Stimulated activated CD4-positive, alpha-beta T cell treated with anti-CD3 and anti-CD28 coated beads, Interleukin-15, amount 100 ng/mL, for 1 hour (primary cell): ENCODE results near the gene RBM6.

ENCODE experiments used
- DNase-seq, 2 donors: peaks; one replicate each; pipeline ENCODE4 v3.0.0-alpha.2; 2020; ENCODE audit warnings: low read depth in 1 of 2, low spot score in 1 of 2

The RBM6 gene

DNA sequence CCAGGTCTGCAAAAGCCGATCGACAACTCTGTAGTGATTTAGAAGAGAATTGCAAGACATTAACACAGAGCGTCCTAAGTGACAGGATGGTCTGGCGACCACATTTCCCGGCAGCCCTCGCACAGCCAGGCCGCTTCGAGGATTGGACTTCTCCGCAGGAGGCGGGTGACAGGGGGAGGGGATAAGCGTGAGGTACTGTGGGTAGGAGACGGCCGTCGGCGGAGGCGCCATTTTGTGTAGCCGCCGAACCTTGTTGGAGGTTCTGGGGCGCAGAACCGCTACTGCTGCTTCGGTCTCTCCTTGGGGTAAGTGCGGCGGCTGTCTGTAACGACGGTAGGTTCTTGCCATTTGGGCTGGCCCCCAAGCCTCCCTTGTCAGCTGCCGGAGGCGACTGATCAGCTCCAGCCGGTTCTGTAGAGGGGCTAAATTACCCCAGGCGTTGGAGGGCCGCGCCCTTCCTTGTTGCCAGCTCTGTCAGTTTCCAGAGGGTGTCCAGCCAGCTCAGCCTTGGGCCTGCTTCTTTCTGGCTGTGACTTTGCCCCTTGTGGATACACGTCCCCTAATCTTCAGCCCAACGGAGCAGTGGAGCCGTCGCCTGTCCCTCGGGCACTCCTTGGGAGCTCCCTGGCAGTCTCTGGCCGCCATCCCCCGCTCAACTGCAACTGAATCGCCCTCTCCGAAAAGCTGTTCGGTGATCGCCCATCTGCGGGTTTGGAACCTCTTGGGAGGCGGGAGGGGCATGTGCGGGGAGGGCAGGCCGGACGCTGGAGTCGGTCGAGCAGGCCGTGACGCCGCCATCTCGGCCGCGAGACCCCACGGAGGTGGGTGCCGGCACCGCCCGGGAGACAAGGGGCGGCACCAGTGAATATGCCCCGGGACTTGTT lies 149.0 kb downstream of the RBM6 start, which contains the start of gene RBM5:
TSS of gene RBM5 (plus strand) at position 195 of the 884 bp plus-strand sequence. CDS start 1,516 bp downstream, outside the sequence.
- peak; percentile 75 to 80 for DNase-seq

DNA sequence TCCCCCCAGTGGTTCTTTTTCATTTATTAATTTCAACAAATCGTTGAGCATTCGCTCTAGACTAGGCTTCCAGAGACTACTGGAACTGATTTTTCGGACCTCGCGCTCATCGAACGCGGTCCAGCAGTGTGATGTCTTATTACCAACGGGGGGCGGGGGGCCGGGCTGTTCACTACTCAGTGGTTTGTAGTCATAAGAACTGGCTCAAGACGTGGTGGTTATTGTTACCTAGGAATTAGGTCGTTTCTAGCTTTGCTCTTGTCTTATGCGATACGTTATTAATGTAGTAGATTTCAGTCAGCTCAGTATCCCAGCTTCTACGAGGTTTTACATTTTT lies 149.6 kb downstream of the RBM6 start:
- DNase-seq: no peak

DNA sequence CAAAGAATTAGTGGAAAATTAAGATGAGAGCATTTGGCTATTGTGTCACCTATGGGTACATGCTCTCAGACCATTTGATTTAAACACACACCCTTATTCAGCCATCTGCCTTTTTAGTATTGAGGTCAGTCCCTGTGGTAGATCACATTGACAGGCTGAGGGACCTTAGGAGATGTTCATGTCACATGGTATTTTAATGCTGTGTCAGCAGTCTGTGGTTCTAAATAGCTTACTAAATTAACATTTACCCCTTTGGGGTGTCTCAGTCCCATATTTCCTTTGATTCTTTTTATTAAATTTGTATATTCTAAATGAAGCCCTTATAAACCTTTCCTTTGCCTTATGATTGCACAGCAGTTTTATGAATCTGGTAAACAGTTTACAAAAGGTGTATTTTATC lies 151.0 kb downstream of the RBM6 start:
- no peak for DNase-seq

DNA sequence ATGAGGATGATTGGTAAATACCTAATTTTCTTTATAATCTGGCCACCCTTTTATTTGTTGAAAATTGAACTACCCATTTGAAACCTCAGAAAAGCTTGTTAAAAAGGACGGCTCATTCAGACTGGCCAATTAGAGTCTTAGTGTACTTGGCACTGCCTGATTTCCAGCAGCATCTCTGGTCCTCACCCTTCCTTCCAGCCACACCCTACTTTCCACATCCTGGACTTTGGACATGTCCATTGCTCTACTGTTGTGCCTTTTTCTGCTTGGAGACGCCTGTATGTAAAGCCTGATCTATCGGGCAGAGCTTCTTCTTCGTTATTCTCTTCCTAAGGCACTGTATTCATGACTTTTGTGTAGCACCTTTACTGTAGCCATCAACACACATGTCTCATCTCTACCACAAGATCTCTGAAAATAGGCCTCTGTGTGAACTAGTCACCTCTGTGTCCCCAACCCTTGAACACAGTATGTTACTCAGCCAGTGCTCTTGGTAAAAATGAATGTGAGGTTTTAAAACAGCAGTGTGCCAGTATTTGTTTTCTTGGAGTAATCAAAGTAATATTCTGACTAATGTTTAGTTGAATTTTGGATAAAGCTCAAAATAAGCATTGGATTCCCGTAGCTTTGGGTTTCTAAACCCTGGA lies 155.5 kb downstream of the RBM6 start:
- no peak for DNase-seq

DNA sequence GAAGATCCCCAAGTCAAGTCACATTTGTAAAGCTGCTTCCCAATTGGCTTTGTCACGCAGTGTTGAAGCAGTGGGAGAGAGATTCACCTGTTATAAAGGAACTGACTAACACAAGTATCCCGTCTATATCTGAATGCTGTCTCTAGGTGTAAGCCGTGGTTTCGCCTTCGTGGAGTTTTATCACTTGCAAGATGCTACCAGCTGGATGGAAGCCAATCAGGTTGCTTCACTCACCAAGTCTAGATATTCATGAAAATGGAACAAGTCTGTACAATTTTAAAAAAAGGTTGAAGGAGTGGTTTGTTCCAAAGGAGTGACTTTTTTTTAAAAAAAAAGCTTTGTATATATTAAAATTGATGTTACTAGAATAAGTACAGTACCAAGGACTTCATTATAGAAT lies 160.4 kb downstream of the RBM6 start:
- no peak for DNase-seq

DNA sequence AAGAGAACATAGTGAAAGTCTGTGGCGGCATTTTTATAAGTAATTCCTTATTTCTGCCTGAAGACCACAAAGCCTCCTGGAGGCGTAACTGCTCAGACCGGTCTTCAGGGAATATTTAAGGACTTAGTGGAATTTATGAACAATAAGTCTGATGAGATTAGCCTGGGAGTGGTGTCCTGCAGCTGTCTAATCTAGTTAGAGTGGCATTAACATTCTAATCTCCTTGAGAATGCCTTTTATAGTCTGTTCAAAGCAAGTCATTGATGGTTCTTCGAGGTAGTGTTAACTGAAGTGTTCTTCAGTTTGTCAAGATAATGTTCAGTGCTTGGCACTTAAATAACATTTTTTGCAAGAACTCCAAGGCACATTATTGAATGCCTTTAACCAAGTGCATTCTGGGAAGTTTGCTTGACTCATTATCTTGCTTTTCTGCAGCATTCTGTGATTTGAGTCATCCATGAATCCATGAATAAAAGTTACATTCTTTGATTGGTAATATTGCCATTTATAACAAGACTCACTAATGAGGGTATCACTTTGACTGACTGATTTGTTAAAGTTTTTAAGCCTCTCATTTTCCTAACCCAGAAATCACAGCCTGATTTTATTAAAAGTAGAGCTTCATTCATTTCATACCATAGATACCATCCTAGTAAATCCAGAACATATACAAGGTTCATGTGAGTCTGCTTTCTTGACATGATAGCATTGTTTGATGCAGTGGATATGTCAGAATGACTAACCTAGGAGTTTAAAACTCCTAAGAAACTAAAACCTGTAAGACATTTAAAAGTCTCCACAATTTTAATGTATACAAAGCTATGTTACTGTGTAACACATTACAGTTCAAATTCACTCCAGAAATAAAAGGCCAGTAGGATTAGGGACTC lies 161.3 kb downstream of the RBM6 start:
- no peak for DNase-seq

DNA sequence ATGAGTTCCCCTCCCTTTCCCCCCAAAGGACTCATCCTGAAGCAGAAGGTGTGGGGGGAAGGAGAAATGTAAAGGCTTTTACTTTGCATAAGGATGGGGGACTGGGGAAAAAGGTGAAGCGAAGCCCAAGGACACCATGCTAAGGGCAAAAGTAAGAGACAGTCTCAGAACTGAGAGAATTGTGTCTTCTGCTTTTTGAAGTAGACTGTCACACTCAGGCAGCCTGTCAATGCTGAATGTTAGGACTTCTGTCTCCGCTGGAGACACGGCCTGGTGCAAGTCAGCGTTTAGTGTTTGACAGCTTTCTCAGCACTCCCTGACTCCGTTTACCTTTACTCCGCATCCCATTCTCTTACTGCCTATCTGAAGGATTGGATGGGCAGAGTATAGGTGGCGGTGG lies 162.6 kb downstream of the RBM6 start:
- no peak for DNase-seq

DNA sequence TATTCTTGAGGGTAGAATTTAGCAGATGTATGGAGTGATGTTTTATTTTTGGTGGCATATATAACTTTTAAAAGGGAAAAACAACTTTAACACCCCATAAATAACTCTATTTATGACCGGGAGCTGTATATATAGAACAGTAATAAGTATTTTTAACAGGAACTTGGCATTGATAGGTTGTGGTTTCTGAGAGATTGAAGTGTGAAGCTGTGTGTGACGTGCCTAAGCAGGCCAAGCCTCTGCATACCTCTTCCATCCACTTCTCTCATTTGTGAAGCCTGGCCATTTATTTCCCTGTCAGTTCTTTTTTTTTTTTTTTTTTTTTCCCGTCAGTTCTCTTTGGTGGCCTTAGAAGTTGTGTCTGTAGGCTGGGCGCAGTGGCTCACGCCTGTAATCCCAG lies 171.8 kb downstream of the RBM6 start:
- DNase-seq: no peak

DNA sequence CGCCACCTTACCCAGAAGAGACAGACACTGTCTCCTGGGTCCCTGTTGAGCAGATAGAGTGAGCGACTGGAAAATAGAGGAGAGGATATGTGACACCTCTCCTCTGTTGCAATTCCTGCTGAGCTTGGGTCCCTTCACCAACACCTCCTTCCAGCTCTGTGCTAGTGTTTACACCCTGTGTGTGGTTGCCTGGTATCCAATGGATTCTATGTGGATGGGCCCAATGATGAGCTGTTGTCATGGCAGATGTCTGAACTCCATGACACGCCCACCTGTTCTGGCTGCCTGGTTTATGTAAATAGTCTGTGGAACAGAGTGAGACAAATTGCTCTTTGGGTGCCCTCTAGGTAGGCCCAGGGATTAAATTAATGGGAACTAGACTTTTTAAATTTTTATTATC lies 172.5 kb downstream of the RBM6 start:
- DNase-seq: no peak

DNA sequence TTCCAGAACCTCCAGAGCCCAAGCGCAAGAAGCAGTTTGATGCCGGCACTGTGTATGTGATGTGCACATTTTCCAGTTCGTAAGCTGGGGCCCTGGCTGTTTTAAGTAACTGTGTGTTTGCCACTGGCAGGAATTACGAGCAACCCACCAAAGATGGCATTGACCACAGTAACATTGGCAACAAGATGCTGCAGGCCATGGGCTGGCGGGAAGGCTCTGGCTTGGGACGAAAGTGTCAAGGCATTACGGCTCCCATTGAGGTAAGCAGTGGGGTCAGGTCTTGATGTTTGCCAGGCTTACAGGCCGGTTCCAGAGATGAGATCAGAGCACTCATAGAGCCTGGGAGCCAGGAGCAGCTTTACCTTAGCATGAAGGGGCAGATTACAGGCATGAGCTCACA lies 177.2 kb downstream of the RBM6 start:
- no peak for DNase-seq

DNA sequence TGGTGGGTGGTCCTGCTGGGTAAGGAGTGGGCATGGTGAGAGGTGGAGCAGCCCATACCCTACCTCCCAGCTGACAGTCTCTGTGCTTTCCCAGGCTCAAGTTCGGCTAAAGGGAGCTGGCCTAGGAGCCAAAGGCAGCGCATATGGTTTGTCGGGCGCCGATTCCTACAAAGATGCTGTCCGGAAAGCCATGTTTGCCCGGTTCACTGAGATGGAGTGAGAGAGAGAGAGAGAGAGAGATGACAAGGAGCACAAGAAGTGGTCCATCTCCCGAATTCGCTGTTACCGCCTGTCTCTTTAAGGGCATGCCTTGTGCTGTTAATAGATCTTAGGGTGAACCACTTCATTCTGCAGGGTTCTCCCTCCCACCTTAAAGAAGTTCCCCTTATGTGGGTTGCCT lies 178.3 kb downstream of the RBM6 start:
- no peak for DNase-seq

DNA sequence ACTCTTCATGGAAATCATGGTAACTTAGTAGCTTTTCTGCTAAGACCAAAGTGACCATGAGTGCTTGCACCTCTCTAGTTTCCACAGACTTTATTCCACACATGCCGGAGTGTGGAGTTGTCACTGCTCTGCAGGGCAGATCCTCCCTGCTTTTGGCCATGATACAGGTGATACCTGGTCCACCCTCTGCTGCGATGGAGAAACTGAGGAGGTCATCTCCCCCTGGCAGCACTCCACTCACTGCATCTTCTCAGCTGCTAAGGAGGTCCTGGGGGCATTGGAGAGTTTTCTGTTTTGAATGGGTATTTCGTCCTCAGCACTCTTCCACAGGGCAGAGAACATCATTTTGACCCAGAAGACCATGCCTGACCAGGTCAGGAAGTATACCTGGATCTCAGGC lies 179.8 kb downstream of the RBM6 start:
- no peak for DNase-seq

DNA sequence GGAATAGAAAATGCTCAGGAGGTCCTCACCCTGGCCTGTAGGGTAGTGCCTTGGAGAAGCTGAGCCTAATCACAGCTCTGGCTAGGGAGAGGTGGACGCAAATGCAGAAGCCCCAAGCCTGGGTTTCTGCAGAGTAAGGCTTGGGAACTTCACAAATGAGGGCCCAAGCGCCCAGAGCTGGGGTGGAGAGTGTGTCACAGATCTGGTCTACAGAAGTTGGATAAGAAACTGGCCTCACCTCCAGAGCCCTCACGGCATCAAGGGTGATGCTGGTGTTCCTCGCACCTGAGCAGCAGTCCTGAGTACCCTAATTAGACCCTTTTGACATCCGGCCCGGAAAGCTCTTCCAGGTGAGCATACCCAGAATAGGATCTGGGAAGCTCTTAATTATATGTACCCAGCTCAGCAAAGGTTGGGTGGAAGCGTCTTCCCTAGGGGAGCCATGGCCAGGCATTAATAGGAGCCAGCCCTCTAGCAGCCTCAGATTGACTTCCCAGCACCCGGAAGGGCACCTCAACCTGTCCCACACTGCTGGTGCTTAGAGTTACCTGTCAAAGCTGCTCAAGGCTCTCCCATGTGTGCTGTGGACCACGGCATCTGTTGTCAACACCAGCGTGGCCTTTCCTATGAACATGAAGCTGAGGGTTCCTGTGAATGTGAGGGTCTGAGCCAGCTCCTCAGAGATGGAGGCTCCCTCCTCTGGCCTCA lies 180.6 kb downstream of the RBM6 start:
- no peak for DNase-seq

DNA sequence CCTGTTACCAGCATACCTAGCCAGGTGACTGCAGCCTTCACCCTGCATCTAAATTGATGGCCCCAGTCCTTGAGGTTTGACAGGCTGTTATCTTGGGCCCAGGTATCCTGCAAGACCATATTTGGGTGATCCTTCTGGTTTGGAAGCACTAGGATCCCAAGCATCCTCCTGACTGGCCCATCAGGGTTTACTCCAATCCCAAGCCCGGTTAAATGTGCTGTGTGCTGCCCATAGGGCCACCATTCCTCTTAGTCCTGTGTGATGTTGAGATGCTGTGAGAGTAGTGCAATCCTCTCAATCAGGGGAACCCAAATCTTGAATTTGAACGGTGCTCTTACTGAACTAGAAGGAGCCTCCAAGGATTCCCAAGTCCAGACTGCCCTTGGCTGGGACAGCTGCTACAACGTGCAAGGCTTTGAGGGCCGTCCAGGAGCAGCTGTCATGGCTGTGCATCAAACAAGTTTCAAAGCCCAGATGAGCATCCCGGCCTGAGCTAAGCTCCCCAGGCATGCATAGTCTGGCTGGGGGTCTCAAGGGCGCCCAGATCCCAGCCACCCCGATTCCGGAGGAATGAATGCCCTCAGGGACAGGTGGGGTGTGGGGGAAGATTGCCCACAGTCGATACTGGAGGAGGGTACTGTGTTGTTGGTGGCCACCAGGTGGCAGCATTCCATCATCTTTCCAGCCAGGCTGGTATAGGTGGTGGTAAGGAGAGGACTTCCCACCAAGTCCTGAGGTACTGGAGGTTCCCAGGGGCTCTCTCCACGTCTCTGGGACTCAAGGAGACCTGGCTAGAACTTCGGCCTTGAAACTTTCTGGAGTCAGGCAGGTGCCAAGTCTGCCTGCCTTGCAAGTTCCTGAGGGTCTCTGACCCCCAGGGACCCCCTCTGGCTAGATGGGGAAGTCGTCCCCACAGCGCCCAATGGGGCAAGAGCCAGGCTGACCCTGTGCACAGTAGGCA lies 181.4 kb downstream of the RBM6 start:
- peak; percentile 45 to 47 for DNase-seq

DNA sequence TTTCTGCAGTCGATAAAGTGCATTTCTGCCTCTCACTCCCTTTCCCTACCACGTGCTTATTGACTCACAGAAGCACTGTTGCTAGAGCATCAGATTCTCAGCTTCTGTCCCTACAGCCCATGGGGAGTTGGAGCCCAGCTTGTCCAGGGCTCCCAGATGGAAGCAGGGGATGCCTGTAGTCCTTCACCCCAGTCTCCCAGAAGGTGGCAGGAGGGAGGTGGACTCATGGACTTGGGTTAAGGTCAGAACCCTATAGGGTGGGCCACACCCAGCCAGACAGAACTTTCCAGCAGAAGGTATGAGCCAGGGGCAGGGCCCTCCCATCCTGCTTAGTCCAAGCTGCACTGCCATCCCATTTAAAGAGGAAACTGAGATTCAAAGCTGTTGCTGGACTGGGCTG lies 182.1 kb downstream of the RBM6 start:
- DNase-seq: no peak

DNA sequence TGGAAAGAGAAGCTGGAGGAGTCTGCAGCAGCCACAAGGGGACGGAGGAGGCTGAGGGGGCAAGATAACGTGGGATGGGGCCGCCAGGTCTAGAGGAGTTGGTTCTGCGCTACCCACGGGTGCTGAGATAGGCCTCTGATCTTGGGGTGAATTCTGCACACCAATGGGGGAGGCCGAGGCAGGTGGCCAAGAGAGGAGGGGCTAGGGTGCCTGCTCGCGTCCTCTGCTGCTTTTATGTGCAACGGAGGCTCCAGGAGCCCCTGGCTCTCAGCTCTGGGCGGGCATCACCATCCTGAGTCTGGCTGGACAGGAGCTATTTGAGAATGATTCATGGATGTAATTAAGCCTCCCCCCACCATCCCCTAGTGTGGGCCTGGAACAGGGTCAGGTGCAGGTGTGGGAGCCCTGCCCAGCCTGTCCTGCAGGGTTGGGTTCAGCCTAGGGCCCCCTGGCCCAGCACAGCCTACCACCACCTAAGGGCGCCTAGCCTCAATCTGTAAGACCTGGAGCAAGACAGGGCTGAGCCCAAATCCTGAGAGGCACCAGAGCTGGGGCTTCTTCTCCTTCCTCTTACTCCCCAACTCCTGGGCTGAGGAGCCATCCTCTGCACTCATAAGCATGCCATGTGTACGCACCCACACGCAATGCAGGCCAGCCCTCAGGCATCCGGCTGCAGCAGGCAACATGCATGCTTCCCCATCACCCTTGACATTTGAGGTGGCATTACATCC lies 182.9 kb downstream of the RBM6 start:
- no peak for DNase-seq

DNA sequence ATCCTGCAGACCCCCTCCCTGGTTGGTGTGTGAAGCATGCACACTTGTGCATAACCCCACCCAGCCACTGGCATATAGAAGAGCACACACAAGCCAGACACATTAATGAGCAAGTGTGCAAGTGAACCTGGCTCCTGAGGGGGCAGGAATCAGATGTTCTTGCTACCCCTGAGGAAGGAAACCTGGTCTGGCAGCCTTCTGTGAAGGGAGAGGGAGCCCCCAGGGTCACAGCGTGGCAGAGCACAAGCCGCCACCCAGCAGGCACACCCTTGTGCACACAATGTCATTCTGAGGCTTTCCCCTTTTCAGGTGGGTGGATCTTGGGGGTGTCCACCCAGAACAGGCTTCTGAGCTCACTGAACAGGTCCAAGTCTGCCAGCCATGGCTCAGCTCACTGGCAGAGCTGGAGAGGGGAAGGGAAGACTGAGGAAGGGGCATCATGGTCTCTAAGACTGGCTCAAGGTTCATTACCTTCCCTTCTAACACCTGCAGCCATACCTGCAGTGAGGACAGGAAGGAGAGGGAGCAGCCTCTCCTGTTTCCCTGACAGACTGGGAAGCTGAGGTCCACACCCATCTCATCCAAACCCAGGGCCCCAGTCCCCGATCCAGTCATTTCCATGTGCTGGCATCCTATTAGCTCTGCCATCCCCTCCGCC lies 183.6 kb downstream of the RBM6 start:
- no peak for DNase-seq

DNA sequence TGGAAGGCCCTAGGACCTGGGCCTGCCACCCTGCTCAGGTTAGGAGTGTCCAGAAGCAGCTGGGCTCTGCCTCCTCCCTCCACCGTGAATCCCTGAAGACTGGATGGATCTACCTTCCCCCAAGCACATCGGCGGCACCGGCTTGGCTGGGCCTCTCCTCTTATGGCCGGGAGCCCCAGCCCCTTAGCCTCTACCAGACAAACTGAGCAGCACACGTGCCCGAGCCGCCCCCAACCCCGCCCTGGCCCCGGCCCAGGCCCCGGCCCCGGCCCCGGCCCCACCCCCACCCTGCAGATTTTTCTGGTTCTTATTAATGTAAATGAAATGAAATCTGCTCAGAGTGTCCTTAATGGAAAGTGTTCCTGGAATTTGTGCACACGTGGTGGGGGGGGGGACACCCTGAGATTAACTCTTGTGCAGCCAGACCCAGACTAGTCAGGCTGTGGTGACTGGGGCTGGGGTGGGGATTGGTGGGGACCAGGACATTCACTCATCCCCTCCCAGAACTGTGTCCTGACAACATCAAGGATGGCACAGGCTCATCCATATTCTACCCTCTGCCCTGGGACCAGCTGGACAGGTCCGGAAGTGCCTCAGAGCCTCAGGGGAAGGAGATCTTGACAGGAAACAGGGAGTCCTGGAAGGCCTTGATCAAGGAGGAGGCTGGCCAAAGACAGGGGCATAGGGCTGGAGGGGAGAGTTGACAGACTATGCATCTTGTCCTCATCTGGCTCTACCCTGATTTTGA lies 184.3 kb downstream of the RBM6 start:
- no peak for DNase-seq
